Endothelial cell of umbilical vein (primary cell): Measurements from ENCODE around the gene COX14. TPM values are rescaled to one million over a fixed set of nuclear protein-coding genes. Genes with fewer than 3 reads are reported as not detected.

Source experiments
- BruUV-seq: library from RNA; stranded (reverse); fragments of 400-500 nt; replicated peaks from 2 replicates; lab custom pipeline; 2021; lab: Mats Ljungman, UMichigan
- CTCF ChIA-PET: fragments of 300-600, 350-600 bp; sonication (Branson Sonifier 250); formaldehyde crosslinking; loops from one replicate; lab custom pipeline; 2021; ENCODE audit warnings: antibody characterized with exemption, inconsistent platforms; lab: Charles Lee
- POLR2A ChIA-PET: fragments of 300-600, 350-600 bp; sonication (Branson Sonifier 250); formaldehyde crosslinking; loops from one replicate; lab custom pipeline; 2021; ENCODE audit warnings: antibody characterized with exemption, inconsistent platforms; lab: Charles Lee
- DNase-seq: peaks from one replicate; pipeline ENCODE4 v3.0.0-alpha.2; 2011; ENCODE audit warnings: low read depth, low spot score
- FAIRE-seq: peaks from 2 replicates; lab custom pipeline; 2011; peaks lifted over from hg19 to GRCh38; lab: Jason Lieb, UNC
- H2AFZ ChIP-seq: 2 replicates; pipeline ENCODE4 v1.6.0; 2012; ENCODE audit warnings: low read depth, low read length, control low read depth, inconsistent platforms
- H3K27ac ChIP-seq: 2 replicates; pipeline ENCODE4 v1.5.1; 2011; ENCODE audit warnings: low read depth, mild to moderate bottlenecking, control low read depth, low read length, moderate library complexity; ENCODE audit not compliant: insufficient read depth
- H3K27me3 ChIP-seq, 2 experiments: 2 replicates each; pipeline versions ENCODE4 v1.6.0 to v1.6.1; 2011; ENCODE audit warnings: low read length in 2 of 2, mixed read lengths in 1 of 2; ENCODE audit not compliant: control insufficient read depth in 2 of 2, insufficient read depth in 2 of 2
- H3K36me3 ChIP-seq, 2 experiments: 2 replicates in 1 of 2; 3 replicates in 1 of 2; pipeline ENCODE4 v1.5.1; 2011; ENCODE audit warnings: low read length in 2 of 2, mild to moderate bottlenecking in 1 of 2, moderate library complexity in 1 of 2; ENCODE audit not compliant: control insufficient read depth in 2 of 2, insufficient read depth in 2 of 2; ENCODE audit errors: extremely low read depth in 1 of 2
- H3K4me1 ChIP-seq: 3 replicates; pipeline ENCODE4 v1.5.1; 2011; ENCODE audit warnings: mild to moderate bottlenecking, low read length; ENCODE audit not compliant: control insufficient read depth, insufficient read depth; ENCODE audit errors: extremely low read depth
- H3K4me2 ChIP-seq: 2 replicates; pipeline ENCODE4 v1.6.1; 2011; ENCODE audit warnings: low read length, control low read depth, mixed read lengths; ENCODE audit not compliant: insufficient read depth
- H3K4me3 ChIP-seq, 3 experiments: fragments of 200-600 bp in 1 of 3; sonication (generic), shearing (Covaris generic) in 1 of 3; replicated peaks in 1 of 3; 2 replicates each; pipeline ENCODE4 v1.5.1; 2011 to 2016; ENCODE audit warnings: control low read depth in 3 of 3, low read length in 3 of 3, mild to moderate bottlenecking in 2 of 3, inconsistent platforms in 1 of 3, low read depth in 1 of 3, moderate library complexity in 1 of 3; ENCODE audit not compliant: insufficient read depth in 1 of 3
- H3K79me2 ChIP-seq: 2 replicates; pipeline ENCODE4 v1.6.0; 2012; ENCODE audit warnings: low read length, inconsistent platforms; ENCODE audit not compliant: control insufficient read depth, insufficient read depth
- H3K9ac ChIP-seq: replicated peaks from 2 replicates; pipeline ENCODE3; 2011; ENCODE audit warnings: low read length, control low read depth; ENCODE audit not compliant: insufficient read depth; ENCODE audit errors: extremely low read depth
- H3K9me1 ChIP-seq: replicated peaks from 3 replicates; pipeline ENCODE4 v1.6.0; 2011; ENCODE audit warnings: mild to moderate bottlenecking, low read length; ENCODE audit not compliant: control insufficient read depth, insufficient read depth; ENCODE audit errors: extremely low read depth
- H3K9me3 ChIP-seq: replicated peaks from 2 replicates; pipeline ENCODE4 v1.5.1; 2012; ENCODE audit warnings: low read length, inconsistent platforms; ENCODE audit not compliant: control insufficient read depth, insufficient read depth
- H4K20me1 ChIP-seq: replicated peaks from 2 replicates; pipeline ENCODE3; 2011; ENCODE audit warnings: mild to moderate bottlenecking, low read length; ENCODE audit not compliant: control insufficient read depth, insufficient read depth; ENCODE audit errors: extremely low read depth
- CTCF ChIP-seq, 2 donors: IDR thresholded peaks; 1 replicate in 1 of 2; 2 replicates in 1 of 2; pipeline ENCODE4 v1.5.1; 2011; ENCODE audit warnings: low read length in 2 of 2, mild to moderate bottlenecking in 2 of 2, moderate library complexity in 2 of 2, control low read depth in 1 of 2, inconsistent platforms in 1 of 2, low read depth in 1 of 2; ENCODE audit not compliant: insufficient read depth in 1 of 2; ENCODE audit errors: extremely low read depth in 1 of 2
- MAX ChIP-seq: IDR thresholded peaks from 2 replicates; pipeline ENCODE4 v1.6.1; 2011; ENCODE audit not compliant: insufficient read depth, insufficient read length
- dilution Hi-C: fragments of 300-500 bp; cut with MboI; formaldehyde crosslinking; loops from one replicate; pipeline ENCODE4 v1.15.0; 2019; ENCODE audit warnings: low sequenced_read_pairs; ENCODE audit not compliant: extremely low pct_ligation_motif_present
- intact Hi-C: fragments of 100-400 bp; cut with micrococcal nuclease; formaldehyde crosslinking; loops from one replicate; pipeline ENCODE4 v1.10.0; 2022
- polyA plus RNA-seq, 4 experiments: library from polyadenylated mRNA; depleted of rRNA in 3 of 4; stranded (reverse) in 3 of 4; unstranded in 1 of 4; fragments of >200 nt; gene quantifications; 2 replicates each; pipeline versions ENCODE4 v1.2.1 to v1.2.3, GENCODE V29; 2011 to 2012; ENCODE audit warnings: missing spikeins in 1 of 4
- total RNA-seq: library from RNA; stranded (reverse); gene quantifications from 2 replicates; pipeline ENCODE4 v1.2.3, GENCODE V29; 2021

Gene COX14
- total and polyA plus RNA-seq, 2 donors (not counting 3 experiments of a cell fraction or from before 2014, with no cell fraction given): 40.3 to 106 TPM

DNA sequence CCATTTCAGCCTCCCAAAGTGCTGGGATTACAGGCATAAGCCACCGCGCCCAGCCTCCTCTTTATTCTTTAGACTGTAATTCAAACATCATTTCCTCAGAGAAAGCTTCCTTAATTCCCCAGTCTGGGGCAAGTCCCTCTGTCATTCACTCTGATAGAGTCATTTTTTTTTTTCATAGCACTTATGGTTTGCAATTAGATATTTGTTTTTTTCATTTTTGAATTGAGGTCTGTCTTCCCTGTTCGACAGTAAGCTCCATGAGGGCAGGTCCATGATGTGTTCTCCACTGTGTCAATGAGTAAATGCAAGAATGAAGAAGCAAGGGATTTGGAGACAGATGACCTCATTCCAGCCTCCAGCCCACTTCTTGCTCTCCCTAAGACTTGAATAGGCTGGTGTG is 42.5 kb upstream of the COX14 start:
- POLR2A ChIA-PET: no interaction called here
- intact Hi-C loops (no loop called here), dilution Hi-C loops (loop anchor here (25.0 kb wide), 1 partner anchor 107 kb away; the partner anchor contains the start of genes AQP2, AQP5 and AQP6)
- FAIRE-seq (no peak), DNase-seq (no peak)
- TF ChIP-seq MAX (no peak), CTCF (IDR thresholded peaks at IDR 0.05; ENCODE audit: extremely low read depth in 1 of 2, insufficient read depth in 1 of 2, low read depth in 1 of 2, low read length in 2 of 2) (no peak)
- Histone ChIP-seq H3K4me3 (no peak overlapping the region), H3K9ac (no peak overlapping the region), H3K36me3 (no peaks in the 10 kb centered on the region), H3K4me2 (no peak overlapping the region), H3K27ac (no peak overlapping the region), H3K9me3 (no peaks in the 10 kb centered on the region), H3K9me1 (no peaks in the 10 kb centered on the region), H3K27me3 (peaks cover 13 to 15% of the 10 kb centered on the region in 2 experiments), H4K20me1 (no peaks in the 10 kb centered on the region), H3K4me1 (peaks cover 4% of the 10 kb centered on the region), H3K79me2 (no peaks in the 10 kb centered on the region), H2AFZ (no peak overlapping the region)
- CTCF ChIA-PET: interaction anchor here (0.8 to 12.1 kb wide), 8 partner anchors 9 to 292 kb away, joined by 3 to 317 read pairs (median 28); partner anchors contain the start of gene AQP6
- BruUV-seq: no TSS peak
